ENCODE data around the gene LCA5L. TPM values are rescaled to one million over a fixed set of nuclear protein-coding genes. Genes with fewer than 3 reads are reported as not detected.
"Not testable (repeated sequence)": the region's sequence is repeated elsewhere in the genome, so short reads cannot be mapped to it uniquely, and the experiment has no call there.

Gene LCA5L
- total and polyA plus RNA-seq, 7 experiments from 2014 or later: 0.24 TPM; not detected in 6

- Mint-ChIP-seq H3K36me3 (peaks cover 0 to 3% (median 0%) of the 10 kb centered on the region in 5 donors), H3K4me3 (peak overlapping the region; percentile 16 to 83 (median 70)), H3K27ac (peak overlapping the region in 8 of 9 donors; percentile 31 to 87 (median 60)), H3K27me3 (no peaks in the 10 kb centered on the region), H3K4me1 (peaks cover 23 to 56% (median 48%) of the 10 kb centered on the region in 7 donors), H3K9me3 (peaks cover 0 to 1% (median 0%) of the 10 kb centered on the region in 11 donors)
- H3K27ac ChIP-seq (ENCODE audit: low read depth, low read length): peak overlapping the region; percentile 53
- DNase-seq (peak; percentile 22 to 75 (median 26)), ATAC-seq (peak; percentile 55)
- no peaks in the 10 kb centered on the region for H3K9me3 ChIP-seq (ENCODE audit: control insufficient read depth in 2 of 3, low read length in 3 of 3)
- peaks cover 17 to 22% of the 10 kb centered on the region in 2 donors for H3K4me1 ChIP-seq (ENCODE audit: control insufficient read depth in 2 of 2, insufficient read depth in 2 of 2, low read length in 2 of 2)
- no peaks in the 10 kb centered on the region for H3K36me3 ChIP-seq (ENCODE audit: control insufficient read depth in 2 of 3, insufficient read depth in 3 of 3, low read length in 3 of 3)
- POLR2A ChIA-PET: interaction anchor here (0.7 to 1.4 kb wide), 5 partner anchors 27 to 80 kb away, joined by 3 to 5 read pairs (median 3); no protein-coding TSS in a partner anchor
- H3K4me3 ChIP-seq (ENCODE audit: low read length): peak overlapping the region; percentile 24
- no peaks in the 10 kb centered on the region for H3K27me3 ChIP-seq (ENCODE audit: control insufficient read depth in 2 of 2, insufficient read depth in 2 of 2, low read length in 2 of 2)
- CTCF ChIA-PET: interaction anchor here (0.9 to 1.6 kb wide), 2 partner anchors 12 to 205 kb away, joined by 3 read pairs; no protein-coding TSS in a partner anchor
- intact Hi-C loops (cut with micrococcal nuclease): loop anchor here (2.0 to 10.0 kb wide), 4 partner anchors 128 to 878 kb away; no protein-coding TSS in a partner anchor
These were observed 60.1 kb downstream of the LCA5L start for GRCh38 chr21:39385299-39386145.

DNA sequence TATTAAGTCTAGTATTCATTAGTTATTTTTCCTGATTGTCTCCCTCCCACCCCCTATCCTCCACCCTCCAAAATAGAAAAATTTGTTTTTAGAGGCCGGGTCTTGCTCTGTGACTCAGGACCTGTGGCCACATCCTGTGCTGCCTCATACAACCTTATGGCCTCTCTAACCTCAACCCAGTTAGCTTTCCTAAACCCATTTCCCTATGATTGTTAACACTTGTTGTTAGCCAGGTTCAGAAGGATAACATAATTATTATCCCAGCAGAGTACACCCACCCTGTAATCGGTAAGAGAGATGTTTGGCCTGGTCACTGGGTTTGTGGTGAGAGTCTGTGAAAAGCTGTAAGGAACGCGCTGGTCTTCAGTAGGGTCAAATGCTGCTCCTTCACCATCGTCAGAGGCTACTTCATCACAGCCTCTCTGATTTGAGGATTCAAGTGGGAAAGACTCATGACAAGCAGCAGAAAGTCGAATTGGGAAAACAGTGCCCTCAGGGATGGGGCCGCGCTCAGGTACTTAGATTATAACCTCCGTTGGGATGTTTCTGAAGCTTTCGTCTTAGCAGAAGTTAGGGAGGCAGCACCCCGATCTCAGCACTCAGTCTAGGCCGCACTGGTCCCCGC is 60.8 kb downstream of the LCA5L start:
- Histone ChIP-seq H3K27ac (ENCODE audit: low read depth, low read length) (no peak overlapping the region), H3K4me1 (ENCODE audit: control insufficient read depth in 2 of 2, insufficient read depth in 2 of 2, low read length in 2 of 2) (peaks cover 17 to 22% of the 10 kb centered on the region in 2 donors), H3K27me3 (ENCODE audit: control insufficient read depth in 2 of 2, insufficient read depth in 2 of 2, low read length in 2 of 2) (no peaks in the 10 kb centered on the region), H3K4me3 (ENCODE audit: low read length) (no peak overlapping the region), H3K36me3 (ENCODE audit: control insufficient read depth in 2 of 3, insufficient read depth in 3 of 3, low read length in 3 of 3) (no peaks in the 10 kb centered on the region), H3K9me3 (ENCODE audit: control insufficient read depth in 2 of 3, low read length in 3 of 3) (no peaks in the 10 kb centered on the region)
- ChIA-PET CTCF (interaction anchor here (1.6 kb wide), 1 partner anchor 204 kb away, joined by 3 read pairs; no protein-coding TSS in a partner anchor), POLR2A (interaction anchor here (0.7 to 1.4 kb wide), 2 partner anchors 37 to 50 kb away, joined by 3 to 5 read pairs; no protein-coding TSS in a partner anchor)
- H3K4me1 Mint-ChIP-seq: peaks cover 22 to 61% (median 48%) of the 10 kb centered on the region in 7 donors
- peak overlapping the region in 6 of 9 donors; percentile 31 to 87 (median 59) for H3K27ac Mint-ChIP-seq
- H3K4me3 Mint-ChIP-seq: peak overlapping the region in 3 of 10 donors; percentile 23 to 83 (median 60)
- H3K9me3 Mint-ChIP-seq: peaks cover 0 to 1% (median 0%) of the 10 kb centered on the region in 11 donors
- intact Hi-C loops (cut with micrococcal nuclease): loop anchor here (5.0 to 10.0 kb wide), 3 partner anchors 127 to 877 kb away; no protein-coding TSS in a partner anchor
- ATAC-seq: no peak
- DNase-seq: no peak
- H3K27me3 Mint-ChIP-seq: no peaks in the 10 kb centered on the region
- peaks cover 0 to 2% (median 0%) of the 10 kb centered on the region in 5 donors for H3K36me3 Mint-ChIP-seq

- POLR2A ChIA-PET; ATAC-seq; H3K9me3 ChIP-seq (ENCODE audit: control insufficient read depth in 2 of 3, low read length in 3 of 3); H3K9me3 Mint-ChIP-seq; H3K36me3 ChIP-seq (ENCODE audit: control insufficient read depth in 2 of 3, insufficient read depth in 3 of 3, low read length in 3 of 3); CTCF ChIA-PET; H3K36me3 Mint-ChIP-seq; DNase-seq; H3K4me3 ChIP-seq (ENCODE audit: low read length); H3K27me3 ChIP-seq (ENCODE audit: control insufficient read depth in 2 of 2, insufficient read depth in 2 of 2, low read length in 2 of 2); H3K27me3 Mint-ChIP-seq; H3K27ac ChIP-seq (ENCODE audit: low read depth, low read length): not testable (repeated sequence)
- Mint-ChIP-seq H3K27ac (peak overlapping the region; percentile 6 to 93 (median 63)), H3K4me1 (peaks cover 11 to 36% (median 29%) of the 10 kb centered on the region in 7 donors), H3K4me3 (peak overlapping the region; percentile 18 to 90 (median 60))
- intact Hi-C loops (cut with micrococcal nuclease): loop anchor here in 1 of 2 donors (10.0 kb wide), 1 partner anchor 617 kb away; no protein-coding TSS in a partner anchor
- peaks cover 9 to 10% of the 10 kb centered on the region in 2 donors for H3K4me1 ChIP-seq (ENCODE audit: control insufficient read depth in 2 of 2, insufficient read depth in 2 of 2, low read length in 2 of 2)
These were observed 63.5 kb downstream of the LCA5L start for GRCh38 chr21:39382096-39382495.

- POLR2A ChIA-PET: interaction anchor here (1.5 to 1.6 kb wide), 2 partner anchors 32 to 68 kb away, joined by 17 to 19 read pairs; partner anchors contain the start of genes BRWD1 and HMGN1
- ATAC-seq (no peak), DNase-seq (no peak)
- peak overlapping the region; percentile 84 for H3K27ac ChIP-seq (ENCODE audit: low read depth, low read length)
- no peaks in the 10 kb centered on the region for H3K9me3 ChIP-seq (ENCODE audit: control insufficient read depth in 2 of 3, low read length in 3 of 3)
- intact Hi-C loops (cut with micrococcal nuclease): loop anchor here (2.0 to 10.0 kb wide), 3 partner anchors 64 to 616 kb away; partner anchors contain the start of genes BRWD1 (in 1 of the 2) and LCA5L (in 1 of the 2)
- H3K9me3 Mint-ChIP-seq: peaks cover 0 to 1% (median 0%) of the 10 kb centered on the region in 11 donors
- H3K4me1 ChIP-seq (ENCODE audit: control insufficient read depth in 2 of 2, insufficient read depth in 2 of 2, low read length in 2 of 2): peaks cover 7 to 10% of the 10 kb centered on the region in 2 donors
- peak overlapping the region; percentile 88 to 95 (median 92) for H3K4me3 Mint-ChIP-seq
- H3K4me3 ChIP-seq (ENCODE audit: low read length): peak overlapping the region; percentile 95
- H3K27me3 Mint-ChIP-seq: peaks cover 0 to 4% (median 3%) of the 10 kb centered on the region in 5 donors
- CTCF ChIA-PET: no interaction called here
- peaks cover 8 to 32% (median 25%) of the 10 kb centered on the region in 7 donors for H3K4me1 Mint-ChIP-seq
- no peaks in the 10 kb centered on the region for H3K36me3 ChIP-seq (ENCODE audit: control insufficient read depth in 2 of 3, insufficient read depth in 3 of 3, low read length in 3 of 3)
- H3K36me3 Mint-ChIP-seq: peaks cover 0 to 2% (median 0%) of the 10 kb centered on the region in 5 donors
- peak overlapping the region; percentile 33 to 95 (median 83) for H3K27ac Mint-ChIP-seq
- no peaks in the 10 kb centered on the region for H3K27me3 ChIP-seq (ENCODE audit: control insufficient read depth in 2 of 2, insufficient read depth in 2 of 2, low read length in 2 of 2)
These were observed 64.6 kb downstream of the LCA5L start for GRCh38 chr21:39381009-39381408.

DNA sequence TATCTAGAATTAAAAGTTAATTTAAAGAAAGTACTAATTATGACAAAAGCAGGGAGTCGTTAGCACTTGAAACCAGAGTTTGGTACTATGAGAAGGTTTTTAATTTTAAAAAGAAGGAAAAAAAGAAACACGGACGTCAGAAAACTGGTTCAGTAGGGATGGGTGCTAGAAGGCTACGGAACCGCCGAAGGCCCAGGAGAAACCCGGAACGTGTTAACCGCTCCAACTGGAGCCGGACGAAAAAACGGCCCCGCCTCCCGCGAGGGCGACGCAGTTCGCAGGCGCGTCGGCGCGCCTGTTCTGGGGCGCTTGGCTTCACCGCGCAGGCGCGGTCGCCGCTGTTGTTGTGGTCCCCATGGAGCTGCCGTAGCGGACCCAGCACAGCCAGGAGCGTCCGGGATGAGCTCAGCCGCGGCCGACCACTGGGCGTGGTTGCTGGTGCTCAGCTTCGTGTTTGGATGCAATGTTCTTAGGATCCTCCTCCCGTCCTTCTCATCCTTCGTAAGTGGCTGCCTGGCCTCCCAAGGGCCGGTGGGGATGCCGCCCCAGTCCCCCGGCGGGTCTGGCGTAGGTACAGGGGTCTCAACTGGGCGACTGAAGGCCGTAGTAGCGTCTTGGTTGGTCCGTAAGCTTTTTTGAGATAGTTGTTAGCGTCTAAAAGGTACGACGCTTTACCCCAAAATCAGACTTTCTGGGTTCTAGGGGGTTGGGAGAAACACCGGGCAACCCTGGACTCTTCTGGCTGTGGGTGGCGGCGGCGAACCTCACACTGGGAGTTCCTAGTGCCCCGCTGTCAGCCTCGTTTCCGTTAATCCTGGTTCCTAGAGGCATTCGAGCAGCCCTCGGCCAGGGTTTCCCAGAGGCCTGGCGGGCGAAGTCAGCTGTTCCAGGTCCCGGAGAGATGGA is 65.3 kb downstream of the LCA5L start:
- Histone ChIP-seq H3K4me1 (ENCODE audit: control insufficient read depth in 2 of 2, insufficient read depth in 2 of 2, low read length in 2 of 2) (peaks cover 7 to 10% of the 10 kb centered on the region in 2 donors), H3K27me3 (ENCODE audit: control insufficient read depth in 2 of 2, insufficient read depth in 2 of 2, low read length in 2 of 2) (no peaks in the 10 kb centered on the region), H3K9me3 (ENCODE audit: control insufficient read depth in 2 of 3, low read length in 3 of 3) (no peaks in the 10 kb centered on the region), H3K4me3 (ENCODE audit: low read length) (peak overlapping the region; percentile 95), H3K27ac (ENCODE audit: low read depth, low read length) (peak overlapping the region; percentile 84), H3K36me3 (ENCODE audit: control insufficient read depth in 2 of 3, insufficient read depth in 3 of 3, low read length in 3 of 3) (no peaks in the 10 kb centered on the region)
- ChIA-PET CTCF (no interaction called here), POLR2A (interaction anchor here (0.6 to 1.6 kb wide), 4 partner anchors 10 to 67 kb away, joined by 3 to 19 read pairs (median 10); partner anchors contain the start of genes BRWD1 and HMGN1)
- Mint-ChIP-seq H3K9me3 (peaks cover 0 to 1% (median 0%) of the 10 kb centered on the region in 11 donors), H3K27ac (peak overlapping the region; percentile 33 to 95 (median 93)), H3K4me3 (peak overlapping the region; percentile 88 to 95 (median 92)), H3K36me3 (peaks cover 0 to 2% (median 0%) of the 10 kb centered on the region in 5 donors), H3K27me3 (peaks cover 0 to 5% (median 4%) of the 10 kb centered on the region in 5 donors), H3K4me1 (peaks cover 8 to 31% (median 24%) of the 10 kb centered on the region in 7 donors)
- intact Hi-C loops (cut with micrococcal nuclease): loop anchor here (1.0 to 10.0 kb wide), 8 partner anchors 8 to 615 kb away; partner anchors contain the start of genes HMGN1 (in 2 of the 2), BRWD1 (in 1 of the 2), ETS2 (in 1 of the 2) and LCA5L (in 1 of the 2)
- DNase-seq: peak; percentile 76 to 91 (median 83)
- ATAC-seq: peak; percentile 99
